CD4-positive, CD25-positive, alpha-beta regulatory T cell (primary cell): ENCODE results near the gene SYT12. TPM values are rescaled to one million over a fixed set of nuclear protein-coding genes. Genes with fewer than 3 reads are reported as not detected.

ENCODE experiments used
- ATAC-seq, 2 donors: fragments of 150-1000 bp; cut with Tn5 transposase; one replicate each; pipeline ENCODE4 v1.10.0; 2021; ENCODE audit warnings: low read depth in 2 of 2, moderate number of reproducible peaks in 2 of 2, moderate library complexity in 1 of 2
- DNase-seq, 3 donors: peaks; one replicate each; pipeline versions ENCODE4 v3.0.0 to v3.0.0-alpha.2; 2012 to 2022; ENCODE audit warnings: mixed read lengths in 1 of 3
- H3K27ac ChIP-seq: one replicate; pipeline ENCODE4 v1.7.0; 2013; ENCODE audit warnings: mild to moderate bottlenecking, low read length; ENCODE audit not compliant: insufficient read depth, poor library complexity, severe bottlenecking
- H3K27me3 ChIP-seq: one replicate; pipeline ENCODE4 v1.7.0; 2013; ENCODE audit warnings: low read length; ENCODE audit not compliant: control insufficient read depth, insufficient read depth
- H3K36me3 ChIP-seq: one replicate; pipeline ENCODE4 v1.7.0; 2013; ENCODE audit warnings: mild to moderate bottlenecking, low read length, moderate library complexity; ENCODE audit not compliant: control insufficient read depth, insufficient read depth
- H3K4me1 ChIP-seq: 2 replicates; pipeline ENCODE4 v1.7.0; 2013; ENCODE audit warnings: mild to moderate bottlenecking, low read length; ENCODE audit not compliant: insufficient read depth, control insufficient read depth, poor library complexity, severe bottlenecking
- H3K4me3 ChIP-seq: one replicate; pipeline ENCODE4 v1.7.0; 2013; ENCODE audit warnings: low read depth, mild to moderate bottlenecking, low read length, moderate library complexity
- H3K9me3 ChIP-seq, 2 experiments: 1 replicate in 1 of 2; 2 replicates in 1 of 2; pipeline ENCODE4 v1.7.0; 2013; ENCODE audit warnings: low read length in 2 of 2, mild to moderate bottlenecking in 1 of 2, moderate library complexity in 1 of 2; ENCODE audit not compliant: control insufficient read depth in 2 of 2
- H3K27ac Mint-ChIP-seq, 3 donors: one replicate each; pipeline ENCODE4 v1.8.0; 2020 to 2022; ENCODE audit warnings: mild to moderate bottlenecking in 3 of 3, mixed read lengths in 3 of 3, moderate library complexity in 2 of 3
- H3K27me3 Mint-ChIP-seq: one replicate; pipeline ENCODE4 v1.8.0; 2022; ENCODE audit warnings: mild to moderate bottlenecking, mixed read lengths
- H3K36me3 Mint-ChIP-seq: one replicate; pipeline ENCODE4 v1.8.0; 2020; ENCODE audit warnings: mixed read lengths
- H3K4me1 Mint-ChIP-seq, 4 donors: one replicate each; pipeline ENCODE4 v1.8.0; 2020 to 2022; ENCODE audit warnings: mixed read lengths in 4 of 4, mild to moderate bottlenecking in 1 of 4
- H3K4me3 Mint-ChIP-seq, 4 donors: one replicate each; pipeline ENCODE4 v1.8.0; 2020 to 2022; ENCODE audit warnings: mild to moderate bottlenecking in 4 of 4, mixed read lengths in 4 of 4, moderate library complexity in 3 of 4
- H3K9me3 Mint-ChIP-seq, 7 donors: one replicate each; pipeline ENCODE4 v1.8.0; 2020 to 2022; ENCODE audit warnings: mixed read lengths in 7 of 7, mild to moderate bottlenecking in 3 of 7, moderate library complexity in 2 of 7
- polyA plus RNA-seq, 4 donors: library from polyadenylated mRNA; unstranded; fragments of 300-500 nt; fragmentation: Illumina TruSeq; gene quantifications; one replicate each; pipeline ENCODE4 v1.2.3, GENCODE V29; 2021
- total RNA-seq: library from RNA; stranded (reverse); gene quantifications from one replicate; pipeline ENCODE4 v1.2.3, GENCODE V29; 2022

The SYT12 gene
- total and polyA plus RNA-seq, 5 donors from 2014 or later, result not detected

- Histone ChIP-seq H3K4me3 (no peak overlapping the region), H3K36me3 (no peaks in the 10 kb centered on the region), H3K4me1 (peaks cover 11% of the 10 kb centered on the region), H3K9me3 (no peaks in the 10 kb centered on the region), H3K27ac (no peak overlapping the region), H3K27me3 (no peaks in the 10 kb centered on the region)
- H3K4me1 Mint-ChIP-seq, result peaks cover 0 to 14% (median 2%) of the 10 kb centered on the region in 4 donors
- H3K9me3 Mint-ChIP-seq, result peaks cover 0 to 2% (median 0%) of the 10 kb centered on the region in 7 donors
- H3K36me3 Mint-ChIP-seq, result no peaks in the 10 kb centered on the region
- no peak for ATAC-seq
- no peak for DNase-seq
- no peak overlapping the region for H3K4me3 Mint-ChIP-seq
- H3K27ac Mint-ChIP-seq, result no peak overlapping the region
- H3K27me3 Mint-ChIP-seq, result peaks cover 10% of the 10 kb centered on the region
Measured at GRCh38 chr11:67079065-67079705, 56.3 kb downstream of the SYT12 start.

GRCh38 chr11:67082071-67082791, 59.3 kb downstream of the SYT12 start:
- Histone ChIP-seq H3K36me3 (no peaks in the 10 kb centered on the region), H3K27ac (no peak overlapping the region), H3K4me1 (peaks cover 11% of the 10 kb centered on the region), H3K27me3 (no peaks in the 10 kb centered on the region), H3K9me3 (no peaks in the 10 kb centered on the region), H3K4me3 (no peak overlapping the region)
- peaks cover 0 to 14% (median 2%) of the 10 kb centered on the region in 4 donors for H3K4me1 Mint-ChIP-seq
- H3K36me3 Mint-ChIP-seq, result no peaks in the 10 kb centered on the region
- no peaks in the 10 kb centered on the region for H3K9me3 Mint-ChIP-seq
- peaks cover 10% of the 10 kb centered on the region for H3K27me3 Mint-ChIP-seq
- H3K27ac Mint-ChIP-seq, result peak overlapping the region in 1 of 3 donors; percentile 48
- ATAC-seq (no peak), DNase-seq (peak in 1 of 3 donors; percentile 21)
- peak overlapping the region in 1 of 4 donors; percentile 31 for H3K4me3 Mint-ChIP-seq

- Histone ChIP-seq H3K4me1 (peaks cover 11% of the 10 kb centered on the region), H3K4me3 (no peak overlapping the region), H3K27ac (no peak overlapping the region), H3K36me3 (no peaks in the 10 kb centered on the region), H3K27me3 (no peaks in the 10 kb centered on the region), H3K9me3 (no peaks in the 10 kb centered on the region)
- peaks cover 0 to 14% (median 2%) of the 10 kb centered on the region in 4 donors for H3K4me1 Mint-ChIP-seq
- ATAC-seq (no peak), DNase-seq (no peak)
- no peak overlapping the region for H3K27ac Mint-ChIP-seq
- no peaks in the 10 kb centered on the region for H3K36me3 Mint-ChIP-seq
- no peak overlapping the region for H3K4me3 Mint-ChIP-seq
- no peaks in the 10 kb centered on the region for H3K9me3 Mint-ChIP-seq
- H3K27me3 Mint-ChIP-seq, result peaks cover 10% of the 10 kb centered on the region
Measured at GRCh38 chr11:67083786-67084366, 60.9 kb downstream of the SYT12 start.

- Histone ChIP-seq H3K36me3 (no peaks in the 10 kb centered on the region), H3K4me1 (peaks cover 11% of the 10 kb centered on the region), H3K27ac (no peak overlapping the region), H3K27me3 (no peaks in the 10 kb centered on the region), H3K9me3 (no peaks in the 10 kb centered on the region), H3K4me3 (no peak overlapping the region)
- H3K4me1 Mint-ChIP-seq, result peaks cover 0 to 14% (median 2%) of the 10 kb centered on the region in 4 donors
- H3K36me3 Mint-ChIP-seq, result no peaks in the 10 kb centered on the region
- H3K27me3 Mint-ChIP-seq, result peaks cover 10% of the 10 kb centered on the region
- no peak overlapping the region for H3K27ac Mint-ChIP-seq
- ATAC-seq (no peak), DNase-seq (no peak)
- H3K4me3 Mint-ChIP-seq, result no peak overlapping the region
- no peaks in the 10 kb centered on the region for H3K9me3 Mint-ChIP-seq
Measured at GRCh38 chr11:67085617-67086016, 62.7 kb downstream of the SYT12 start.

- Mint-ChIP-seq H3K4me1 (no peaks in the 10 kb centered on the region), H3K27ac (peak overlapping the region in 1 of 3 donors; percentile 66)
- no peak for ATAC-seq
Measured at GRCh38 chr11:67090717-67091116, 67.8 kb downstream of the SYT12 start.

GRCh38 chr11:67095214-67095507, 72.2 kb downstream of the SYT12 start:
- H3K4me1 Mint-ChIP-seq, result peaks cover 0 to 5% (median 3%) of the 10 kb centered on the region in 4 donors
- Histone ChIP-seq H3K4me1 (no peaks in the 10 kb centered on the region), H3K9me3 (no peaks in the 10 kb centered on the region), H3K27ac (no peak overlapping the region), H3K36me3 (no peaks in the 10 kb centered on the region), H3K4me3 (no peak overlapping the region), H3K27me3 (no peaks in the 10 kb centered on the region)
- no peak overlapping the region for H3K4me3 Mint-ChIP-seq
- DNase-seq (no peak), ATAC-seq (no peak)
- H3K36me3 Mint-ChIP-seq, result no peaks in the 10 kb centered on the region
- no peaks in the 10 kb centered on the region for H3K9me3 Mint-ChIP-seq
- no peak overlapping the region for H3K27ac Mint-ChIP-seq
- peaks cover 6% of the 10 kb centered on the region for H3K27me3 Mint-ChIP-seq

More at GRCh38 chr11:67090717-67091116, 67.8 kb downstream of the SYT12 start:
- H3K36me3 Mint-ChIP-seq, result no peaks in the 10 kb centered on the region
- Histone ChIP-seq H3K27me3 (no peaks in the 10 kb centered on the region), H3K36me3 (no peaks in the 10 kb centered on the region), H3K27ac (no peak overlapping the region), H3K4me3 (no peak overlapping the region), H3K9me3 (no peaks in the 10 kb centered on the region), H3K4me1 (no peaks in the 10 kb centered on the region)
- no peaks in the 10 kb centered on the region for H3K27me3 Mint-ChIP-seq
- DNase-seq, result no peak
- H3K4me3 Mint-ChIP-seq, result no peak overlapping the region
- H3K9me3 Mint-ChIP-seq, result no peaks in the 10 kb centered on the region

- H3K27ac ChIP-seq, result no peak overlapping the region
- H3K4me1 Mint-ChIP-seq, result peaks cover 0 to 21% (median 7%) of the 10 kb centered on the region in 4 donors
- no peak overlapping the region for H3K4me3 ChIP-seq
- H3K27me3 ChIP-seq, result no peaks in the 10 kb centered on the region
- H3K9me3 ChIP-seq, result no peaks in the 10 kb centered on the region
- ATAC-seq (no peak), DNase-seq (no peak)
- no peaks in the 10 kb centered on the region for H3K36me3 ChIP-seq
- peaks cover 6% of the 10 kb centered on the region for H3K27me3 Mint-ChIP-seq
- peaks cover 4% of the 10 kb centered on the region for H3K36me3 Mint-ChIP-seq
- no peaks in the 10 kb centered on the region for H3K9me3 Mint-ChIP-seq
- H3K4me1 ChIP-seq, result no peaks in the 10 kb centered on the region
- H3K27ac Mint-ChIP-seq, result peak overlapping the region; percentile 72 to 92 (median 92)
- no peak overlapping the region for H3K4me3 Mint-ChIP-seq
Measured at GRCh38 chr11:67098799-67099429, 76.0 kb downstream of the SYT12 start.
